Suprapubic skin (tissue), 4 donors: Measurements from ENCODE around the gene FOXL3. TPM values are rescaled to one million over a fixed set of nuclear protein-coding genes. Genes with fewer than 3 reads are reported as not detected.

Experiments
- DNase-seq, 2 donors: peaks; one replicate each; pipeline ENCODE4 v3.0.0-alpha.2; 2019; ENCODE audit warnings: low spot score in 2 of 2
- H3K27ac ChIP-seq: fragments of 200-600 bp; sonication (generic); one replicate; pipeline ENCODE4 v1.5.1; 2019
- H3K27me3 ChIP-seq: fragments of 200-600 bp; sonication (generic); one replicate; pipeline ENCODE4 v1.5.1; 2019
- H3K36me3 ChIP-seq: fragments of 200-600 bp; sonication (generic); one replicate; pipeline ENCODE4 v1.5.1; 2019
- H3K4me1 ChIP-seq: fragments of 200-600 bp; sonication (generic); one replicate; pipeline ENCODE4 v1.5.1; 2019
- H3K4me3 ChIP-seq: fragments of 200-600 bp; sonication (generic); one replicate; pipeline ENCODE4 v1.5.1; 2019; ENCODE audit warnings: mild to moderate bottlenecking
- H3K9me3 ChIP-seq: fragments of 200-600 bp; sonication (generic); one replicate; pipeline ENCODE4 v1.5.1; 2019
- CTCF ChIP-seq, 2 donors: fragments of 200-600 bp in 1 of 2; fragments of 450-650 bp in 1 of 2; sonication (generic) in 1 of 2; IDR thresholded peaks; one replicate each; pipeline ENCODE4 v1.5.1; 2016 to 2019; ENCODE audit warnings: antibody characterized with exemption in 2 of 2, mild to moderate bottlenecking in 1 of 2, moderate library complexity in 1 of 2
- EP300 ChIP-seq: sonication (generic); formaldehyde crosslinking; IDR thresholded peaks from one replicate; pipeline ENCODE4 v1.6.1; 2017; ENCODE audit warnings: antibody characterized with exemption
- POLR2A ChIP-seq, 2 donors: fragments of 450-650 bp; IDR thresholded peaks; one replicate each; pipeline ENCODE4 v1.6.1; 2017; ENCODE audit warnings: antibody characterized with exemption in 2 of 2, mild to moderate bottlenecking in 2 of 2, moderate library complexity in 2 of 2
- POLR2AphosphoS5 ChIP-seq, 3 donors: sonication (generic); formaldehyde crosslinking; IDR thresholded peaks; one replicate each; pipeline ENCODE4 v1.6.1; 2017; ENCODE audit warnings: antibody characterized with exemption in 3 of 3
- WGBS: methylation state at CpG from one replicate; pipeline ENCODE4 v1.1.5; 2018; 5-methylcytosine and 5-hydroxymethylcytosine counted together
- total RNA-seq, 4 donors: library from RNA; depleted of rRNA; stranded (reverse); fragments of >200 nt; gene quantifications; one replicate each; pipeline ENCODE4 v1.1.0, GENCODE V29; 2016

The FOXL3 gene
- total RNA-seq, 4 donors from 2014 or later = not detected

DNA sequence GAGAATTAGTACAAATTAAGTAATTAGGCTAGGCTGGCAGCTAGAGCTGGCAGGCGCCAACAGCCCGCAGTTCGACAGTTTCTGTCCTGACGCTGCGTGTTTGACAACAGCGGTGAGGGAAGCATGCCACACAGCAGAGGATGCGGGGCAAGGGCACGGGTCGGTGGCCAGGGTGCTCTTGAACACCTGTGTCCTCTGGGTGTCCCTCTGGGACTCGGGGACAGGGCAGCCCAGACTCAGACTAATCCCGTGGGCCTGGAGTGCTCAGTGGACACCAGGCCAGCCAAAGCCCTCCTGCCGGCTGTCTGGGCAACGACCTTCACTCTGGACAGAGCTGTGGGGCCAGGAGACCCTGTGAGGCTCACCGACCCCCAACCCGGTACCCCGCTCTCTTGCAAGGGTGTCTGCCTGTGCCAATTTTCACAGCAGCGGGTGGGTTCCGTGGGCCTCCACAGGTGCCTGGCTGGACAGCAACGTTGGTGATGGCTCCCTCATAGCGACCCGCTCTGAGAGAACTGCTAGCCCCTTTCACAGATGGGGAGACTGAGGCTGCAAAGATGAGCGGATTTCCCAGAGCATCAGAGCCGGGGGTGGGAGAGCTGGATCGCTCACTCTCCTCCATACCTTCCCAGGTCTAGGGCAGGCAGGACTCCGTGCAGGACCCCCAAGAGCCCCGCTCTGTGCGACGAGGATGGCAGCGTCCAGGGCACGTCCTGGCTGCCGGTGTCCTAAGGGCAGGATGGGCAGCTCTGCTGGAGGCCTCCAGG lies 48.5 kb downstream of the FOXL3 start:
- Histone ChIP-seq H3K27me3 (no peaks in the 10 kb centered on the region), H3K9me3 (no peaks in the 10 kb centered on the region), H3K36me3 (no peaks in the 10 kb centered on the region), H3K4me1 (peaks cover 2% of the 10 kb centered on the region), H3K27ac (no peak overlapping the region), H3K4me3 (no peak overlapping the region)
- WGBS = 67% methylated on average over 22 of the region's 31 CpGs
- DNase-seq = no peak
- TF ChIP-seq POLR2AphosphoS5 (IDR thresholded peaks at IDR 0.05) (no peak), EP300 (no peak), POLR2A (IDR thresholded peaks at IDR 0.05) (no peak), CTCF (IDR thresholded peaks at IDR 0.05) (no peak)

DNA sequence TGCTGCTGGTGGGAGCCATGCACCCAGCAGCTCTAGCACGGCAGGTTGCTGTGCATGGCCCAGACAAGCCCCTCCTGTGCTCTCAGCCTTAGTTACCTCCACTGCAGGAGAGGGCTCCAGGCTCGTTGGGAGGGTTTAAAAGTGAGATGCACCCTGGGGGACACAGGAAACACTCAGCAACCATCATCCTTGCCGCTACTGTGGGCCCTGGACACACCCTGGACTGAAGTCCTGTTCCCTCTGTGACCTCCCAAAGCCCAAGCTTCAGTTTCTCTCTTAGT lies 49.0 kb downstream of the FOXL3 start:
- Histone ChIP-seq H3K4me1 (no peaks in the 10 kb centered on the region), H3K9me3 (no peaks in the 10 kb centered on the region), H3K36me3 (no peaks in the 10 kb centered on the region), H3K27me3 (no peaks in the 10 kb centered on the region), H3K4me3 (no peak overlapping the region), H3K27ac (no peak overlapping the region)
- WGBS = 88% methylated on average over 3 of the region's 3 CpGs
- no peak for DNase-seq
- TF ChIP-seq EP300 (no peak), CTCF (IDR thresholded peaks at IDR 0.05) (no peak), POLR2A (IDR thresholded peaks at IDR 0.05) (no peak), POLR2AphosphoS5 (IDR thresholded peaks at IDR 0.05) (no peak)

GRCh38 chr7:339696-340095 lies 49.7 kb downstream of the FOXL3 start:
- 93% methylated on average over 7 of the region's 7 CpGs for WGBS
- Histone ChIP-seq H3K36me3 (no peaks in the 10 kb centered on the region), H3K9me3 (no peaks in the 10 kb centered on the region), H3K4me1 (no peaks in the 10 kb centered on the region), H3K27ac (no peak overlapping the region), H3K27me3 (no peaks in the 10 kb centered on the region), H3K4me3 (no peak overlapping the region)
- TF ChIP-seq EP300 = no peak
- TF ChIP-seq POLR2AphosphoS5 (IDR thresholded peaks at IDR 0.05) = no peak
- no peak for TF ChIP-seq POLR2A (IDR thresholded peaks at IDR 0.05)
- TF ChIP-seq CTCF (IDR thresholded peaks at IDR 0.05) = no peak
- no peak for DNase-seq

DNA sequence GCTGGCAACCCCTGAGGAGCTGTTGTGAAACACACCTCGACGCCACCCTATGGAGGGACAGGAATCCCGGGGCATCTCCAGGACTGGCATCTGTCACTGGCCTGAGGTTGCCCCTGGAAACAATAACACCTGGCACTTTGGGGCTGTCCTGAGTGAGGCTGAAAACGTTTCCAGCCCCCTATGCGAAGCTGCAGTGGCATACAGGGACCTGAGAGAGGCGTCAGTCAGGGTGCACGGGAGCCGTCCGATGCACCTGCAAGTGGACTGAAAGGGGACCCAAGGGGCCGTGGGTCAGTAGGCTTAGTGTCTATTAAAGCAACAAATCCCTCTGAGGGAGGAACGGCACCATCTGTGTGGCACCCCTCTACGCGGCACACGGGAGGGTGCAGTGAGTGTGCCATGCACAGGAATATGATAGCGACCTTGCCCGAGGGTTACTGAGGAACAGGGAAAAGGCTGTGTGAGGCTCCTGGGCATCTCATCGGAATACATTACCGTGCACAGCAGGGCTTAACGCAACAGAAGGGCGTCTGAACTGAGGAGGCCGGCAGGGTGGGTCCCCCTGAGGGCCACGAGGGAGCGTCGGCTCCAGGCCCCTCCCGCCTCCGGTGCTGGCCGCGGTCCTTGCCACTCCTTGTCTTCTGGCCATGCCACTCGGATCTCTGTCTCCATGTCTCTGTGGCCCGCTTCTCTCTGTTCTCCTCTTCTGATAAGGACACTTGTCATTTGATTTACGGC lies 50.4 kb downstream of the FOXL3 start:
- WGBS = 49% methylated on average over 19 of the region's 31 CpGs

More for the DNA sequence above, 50.4 kb downstream of the FOXL3 start:
- Histone ChIP-seq H3K36me3 (no peaks in the 10 kb centered on the region), H3K4me3 (no peak overlapping the region), H3K27ac (no peak overlapping the region), H3K9me3 (no peaks in the 10 kb centered on the region), H3K4me1 (no peaks in the 10 kb centered on the region), H3K27me3 (no peaks in the 10 kb centered on the region)
- TF ChIP-seq POLR2AphosphoS5 (IDR thresholded peaks at IDR 0.05) (no peak), EP300 (no peak), POLR2A (IDR thresholded peaks at IDR 0.05) (no peak), CTCF (IDR thresholded peaks at IDR 0.05) (no peak)
- DNase-seq = no peak

Other genes with a start within 250 kb of the FOXL3 start
- gene FAM20C, start 97.6 kb upstream of the FOXL3 start, total RNA-seq = 10 to 100 TPM; 15.8 to 20.4 (median 18.7) TPM
- 10 to 100 TPM; 16.2 to 41.6 (median 22.0) TPM for gene PDGFA, start 229.7 kb downstream of the FOXL3 start, total RNA-seq